ENCODE results near the gene SUFU. TPM values are rescaled to one million over a fixed set of nuclear protein-coding genes. Genes with fewer than 3 reads are reported as not detected.

SUFU gene
- total RNA-seq, 1 experiment from 2014 or later = 9.7 TPM

DNA sequence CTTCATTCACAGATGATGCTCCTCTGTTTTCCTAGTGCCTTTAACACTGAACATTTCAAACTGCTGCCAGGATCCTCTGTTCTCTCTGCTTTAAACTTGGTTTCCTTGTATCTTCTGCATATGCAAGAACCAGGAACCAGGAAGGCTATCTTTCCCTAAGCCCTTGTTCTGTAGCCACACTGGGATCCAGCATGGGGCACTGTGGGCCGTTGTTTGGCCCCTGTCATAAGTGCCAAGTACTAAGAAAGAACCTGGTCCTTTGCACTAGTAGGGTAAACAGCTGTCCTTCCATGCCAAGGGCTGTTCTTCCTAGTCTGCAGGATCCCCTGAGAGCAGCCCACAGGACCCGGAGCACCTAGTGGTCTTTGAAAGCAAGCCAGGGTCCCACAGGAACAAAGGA lies 91.5 kb downstream of the SUFU start:
- no peak for DNase-seq (ENCODE audit: low read depth)

- DNase-seq (ENCODE audit: low read depth) = no peak
Observed at GRCh38 chr10:102595897-102596296, 92.1 kb downstream of the SUFU start.

DNA sequence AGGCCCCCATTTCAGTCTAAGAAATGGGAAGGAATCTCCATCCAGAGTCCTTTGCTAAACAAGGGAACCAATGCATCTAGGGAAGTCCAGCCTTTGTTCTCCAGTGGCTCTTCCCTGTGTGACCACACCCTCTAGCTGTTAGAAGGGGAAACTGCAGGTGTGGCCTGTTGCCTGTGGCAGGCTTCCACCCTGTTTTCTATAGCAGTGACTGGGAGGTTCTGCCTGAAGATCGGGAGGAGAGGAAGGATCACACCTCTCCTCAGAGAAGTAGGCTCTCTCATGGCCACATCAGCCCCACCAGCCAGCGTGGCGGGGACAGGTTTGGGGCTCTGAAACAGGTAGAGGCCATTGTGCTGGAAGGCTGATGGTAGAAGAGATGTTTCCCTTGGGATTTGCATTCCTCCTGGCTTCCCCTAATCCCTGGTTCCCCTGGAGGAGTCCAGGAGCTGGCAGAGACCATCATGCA lies 92.8 kb downstream of the SUFU start:
- peak; percentile 70 for DNase-seq (ENCODE audit: low read depth)

GRCh38 chr10:102597131-102597991 lies 93.6 kb downstream of the SUFU start:
- no peak for DNase-seq (ENCODE audit: low read depth)

- no peak for DNase-seq (ENCODE audit: low read depth)
Observed at GRCh38 chr10:102598243-102598642, 94.5 kb downstream of the SUFU start.

DNA sequence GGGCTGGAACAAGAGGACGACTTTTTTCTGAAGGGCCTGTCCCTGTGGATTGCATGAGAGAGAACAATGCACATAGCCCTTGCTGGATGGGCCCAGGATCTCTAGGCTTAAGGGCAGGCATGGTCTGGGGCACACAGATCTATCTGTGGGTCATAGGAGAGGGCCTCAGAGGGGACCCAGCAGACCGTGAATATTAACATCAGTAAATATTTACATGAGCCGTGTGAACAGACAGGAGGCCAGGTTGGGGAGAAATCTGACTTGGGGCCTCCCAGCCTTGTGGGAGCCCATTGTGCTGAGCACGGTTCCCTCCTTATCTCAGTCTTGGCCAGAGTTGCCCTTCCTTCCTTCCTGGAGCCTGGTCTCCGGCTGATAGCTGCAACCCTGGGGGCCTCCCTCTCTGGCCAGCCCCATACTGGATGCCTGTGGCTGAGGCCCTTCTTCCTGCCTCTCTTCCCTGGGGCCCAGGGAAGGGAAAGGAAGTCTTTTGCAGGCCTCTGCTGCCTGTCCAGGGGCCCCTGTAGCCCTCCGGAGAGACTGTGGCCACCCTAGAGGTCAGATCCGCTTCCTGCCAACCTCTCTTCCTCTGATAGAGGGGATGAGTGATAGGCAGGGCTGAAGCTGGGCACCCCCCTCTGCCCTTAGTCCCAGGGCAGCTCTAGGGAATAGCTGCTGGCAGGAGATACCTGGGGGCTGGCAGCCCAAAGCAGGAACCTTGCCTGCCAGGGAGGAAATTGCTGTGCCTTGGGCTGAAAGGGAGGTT lies 96.0 kb downstream of the SUFU start:
- DNase-seq (ENCODE audit: low read depth) = no peak

- no peak for DNase-seq (ENCODE audit: low read depth)
Observed at GRCh38 chr10:102600816-102601215, 97.0 kb downstream of the SUFU start.

DNA sequence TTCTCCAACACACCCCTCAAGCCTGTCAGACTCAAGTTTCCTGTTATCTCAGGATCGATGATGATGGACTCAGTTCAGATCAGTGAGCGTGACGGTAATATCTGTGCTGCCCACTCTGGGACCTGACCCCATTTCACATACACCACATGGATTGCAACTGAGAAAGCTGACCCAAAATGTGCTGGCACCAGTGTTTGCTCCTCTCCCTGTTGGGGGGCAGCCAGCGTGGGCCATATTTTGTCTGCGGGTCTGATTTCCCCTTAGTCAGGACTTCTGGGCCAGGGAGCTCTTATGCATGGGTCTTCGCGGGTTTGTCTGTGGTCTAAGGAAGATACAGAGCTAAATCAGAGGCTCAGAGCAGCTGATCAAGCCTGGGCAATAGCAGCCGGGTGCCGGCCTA lies 97.9 kb downstream of the SUFU start:
- no peak for DNase-seq (ENCODE audit: low read depth)

DNA sequence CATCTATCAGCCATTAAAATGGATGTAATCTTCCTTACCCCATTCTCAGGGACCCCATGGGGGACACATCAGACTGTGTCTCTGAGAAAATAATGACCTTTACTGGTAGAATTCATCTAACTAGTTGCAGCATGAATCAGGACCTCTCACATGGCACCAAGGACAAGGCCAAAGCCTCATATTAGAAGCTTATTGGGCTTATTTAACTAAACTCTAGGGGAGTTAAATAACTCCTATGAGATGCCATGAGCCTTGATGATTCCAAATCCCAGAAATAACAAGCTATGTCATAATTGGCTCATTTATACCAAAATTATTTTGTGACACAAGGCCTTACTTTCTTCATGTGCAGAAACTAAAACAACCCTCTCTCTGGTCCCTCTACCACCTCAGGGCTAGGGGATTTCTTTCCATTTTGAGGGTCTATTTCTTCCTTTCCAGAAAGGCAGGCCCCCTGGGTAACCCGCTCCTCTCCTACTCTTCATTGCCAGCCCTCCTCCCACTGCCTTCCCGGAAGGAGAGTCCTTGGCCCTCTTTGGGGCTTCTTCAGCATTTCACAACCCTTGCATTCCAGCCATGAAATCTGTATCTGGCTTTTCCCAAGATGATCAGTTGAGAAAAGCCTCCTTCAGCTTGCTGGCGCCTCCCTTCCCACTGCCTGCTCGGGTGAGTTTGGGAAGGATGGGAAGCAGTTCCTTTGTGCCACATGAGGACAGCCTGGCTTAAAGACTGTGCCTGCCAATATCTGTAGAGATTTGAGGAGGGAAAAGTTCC lies 98.7 kb downstream of the SUFU start:
- DNase-seq (ENCODE audit: low read depth) = no peak

GRCh38 chr10:102603946-102604345 lies 100.2 kb downstream of the SUFU start:
- DNase-seq (ENCODE audit: low read depth) = no peak

DNA sequence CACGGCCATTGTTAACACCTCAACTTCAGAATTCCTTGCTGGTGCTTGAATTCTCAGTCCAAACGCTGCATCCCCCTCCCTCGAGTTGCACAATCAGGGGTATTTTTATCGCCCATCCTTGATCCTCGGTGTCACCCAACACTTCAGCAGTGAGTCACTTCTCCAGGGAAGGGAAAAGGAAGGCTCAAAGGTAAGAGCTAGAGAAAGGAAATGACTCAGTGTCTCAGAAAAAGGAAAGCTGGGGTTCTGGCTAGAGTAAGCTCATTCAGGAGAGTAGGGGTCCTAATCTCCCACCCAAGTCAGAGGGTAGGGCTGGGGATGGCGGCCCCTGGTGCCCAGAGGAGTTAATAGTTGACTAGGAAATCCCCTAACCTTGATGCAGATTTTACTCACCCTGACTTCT lies 100.7 kb downstream of the SUFU start:
- peak; percentile 97 for DNase-seq (ENCODE audit: low read depth)

- DNase-seq (ENCODE audit: low read depth) = peak; percentile 80
Observed at GRCh38 chr10:102605712-102606111, 101.9 kb downstream of the SUFU start.

GRCh38 chr10:102608487-102608886 lies 104.7 kb downstream of the SUFU start:
- DNase-seq (ENCODE audit: low read depth) = no peak

GRCh38 chr10:102610441-102610887 lies 106.7 kb downstream of the SUFU start:
- DNase-seq (ENCODE audit: low read depth) = no peak

DNA sequence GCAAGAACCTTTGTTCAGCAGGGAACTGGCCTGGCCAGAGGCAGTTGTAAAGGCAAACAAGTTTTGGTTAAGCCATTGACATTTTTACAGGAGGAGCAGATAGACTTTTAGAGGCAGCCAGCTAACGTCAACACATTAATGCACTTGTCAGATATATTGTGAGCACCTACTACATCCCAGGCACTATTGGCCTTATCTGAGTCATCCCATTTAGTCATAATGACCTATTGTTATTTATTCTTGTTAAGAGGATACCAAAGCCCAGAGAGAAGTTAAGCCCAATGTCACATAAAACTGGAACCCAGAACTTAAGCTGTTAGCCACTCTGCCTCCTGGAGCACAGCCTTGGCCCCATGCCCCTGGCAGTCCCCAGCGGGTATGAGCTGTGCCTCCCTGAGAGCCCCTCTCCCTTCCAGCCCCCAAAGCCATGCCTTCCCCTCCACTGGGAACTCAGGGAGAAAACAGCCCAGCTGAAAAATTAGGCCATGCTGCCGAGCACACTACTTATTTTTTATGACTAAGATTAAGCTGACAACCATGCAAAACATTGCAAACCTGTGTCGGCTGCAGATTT lies 107.8 kb downstream of the SUFU start:
- peak; percentile 74 for DNase-seq (ENCODE audit: low read depth)

GRCh38 chr10:102612964-102613275 lies 109.1 kb downstream of the SUFU start:
- no peak for DNase-seq (ENCODE audit: low read depth)

GRCh38 chr10:102613286-102613685 lies 109.5 kb downstream of the SUFU start:
- DNase-seq (ENCODE audit: low read depth) = no peak

GRCh38 chr10:102613785-102614184 lies 110.0 kb downstream of the SUFU start:
- no peak for DNase-seq (ENCODE audit: low read depth)

DNA sequence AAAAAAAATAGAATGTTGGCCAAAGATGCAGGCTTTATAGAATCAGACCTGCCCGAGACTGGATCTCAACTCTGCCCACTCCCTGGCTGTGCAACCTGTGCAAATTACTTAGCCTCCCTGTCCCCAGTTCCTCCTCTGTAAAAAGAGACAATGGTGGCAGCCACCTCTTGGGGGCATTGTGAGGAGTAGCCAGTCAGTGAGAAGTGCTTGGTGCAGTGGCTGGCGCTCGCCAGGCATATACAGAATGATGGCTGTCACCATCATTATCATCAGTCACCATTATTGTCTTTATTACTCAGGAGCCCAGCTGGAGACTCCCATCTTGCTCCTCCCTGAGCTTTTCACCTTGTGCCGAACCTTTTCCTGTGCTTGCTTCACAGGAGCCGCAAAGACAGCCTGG lies 111.1 kb downstream of the SUFU start:
- no peak for DNase-seq (ENCODE audit: low read depth)

- DNase-seq (ENCODE audit: low read depth) = no peak
Observed at GRCh38 chr10:102615361-102615760, 111.6 kb downstream of the SUFU start.

DNA sequence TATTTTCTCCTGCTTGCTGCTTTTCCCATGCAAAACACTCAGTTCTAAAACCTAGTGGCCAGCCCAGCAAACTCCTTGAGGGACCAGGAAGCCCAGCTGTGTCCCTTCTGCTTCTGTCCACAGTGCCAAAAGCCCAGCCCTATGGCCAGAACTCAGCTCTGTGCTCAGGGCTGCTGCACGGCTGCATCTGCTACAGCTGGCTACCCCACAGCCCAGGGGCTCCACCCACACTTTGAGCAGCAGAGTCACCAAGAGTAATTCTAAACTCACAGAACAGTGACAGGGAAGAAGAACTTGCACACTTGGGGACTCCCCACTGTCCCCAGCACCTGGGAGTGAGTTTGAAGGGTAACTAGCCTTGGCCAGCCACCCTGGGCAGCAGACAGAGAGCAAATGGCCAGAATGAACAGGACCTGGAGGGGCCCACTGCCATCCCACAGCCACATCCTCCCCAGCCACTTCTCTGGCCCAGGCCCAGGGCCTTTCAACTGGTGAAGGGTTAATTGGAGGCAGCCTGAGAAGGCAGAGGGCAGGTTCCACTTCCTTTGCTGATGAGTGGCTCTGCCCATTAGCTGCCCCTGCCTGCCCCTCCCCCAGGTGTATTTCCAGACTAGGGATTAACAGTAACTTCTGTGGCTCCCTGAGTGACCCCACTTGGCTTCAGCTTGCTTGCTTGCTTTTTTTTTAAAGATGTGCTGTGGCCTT lies 112.4 kb downstream of the SUFU start:
- DNase-seq (ENCODE audit: low read depth) = no peak
